AG10803 (cell line): ENCODE data around the gene CCDC187.

Experiments used
- DNase-seq: peaks from one replicate; pipeline ENCODE4 v3.0.0; 2010; ENCODE audit warnings: low read depth
- H3K4me3 ChIP-seq: 2 replicates; pipeline ENCODE4 v1.5.1; 2011; ENCODE audit warnings: mild to moderate bottlenecking, low read length, control low read depth
- CTCF ChIP-seq: conservative IDR thresholded peaks from 2 replicates; pipeline ENCODE4 v1.5.1; 2011; ENCODE audit warnings: mild to moderate bottlenecking, low read length, control low read depth, inconsistent platforms

Gene CCDC187

DNA sequence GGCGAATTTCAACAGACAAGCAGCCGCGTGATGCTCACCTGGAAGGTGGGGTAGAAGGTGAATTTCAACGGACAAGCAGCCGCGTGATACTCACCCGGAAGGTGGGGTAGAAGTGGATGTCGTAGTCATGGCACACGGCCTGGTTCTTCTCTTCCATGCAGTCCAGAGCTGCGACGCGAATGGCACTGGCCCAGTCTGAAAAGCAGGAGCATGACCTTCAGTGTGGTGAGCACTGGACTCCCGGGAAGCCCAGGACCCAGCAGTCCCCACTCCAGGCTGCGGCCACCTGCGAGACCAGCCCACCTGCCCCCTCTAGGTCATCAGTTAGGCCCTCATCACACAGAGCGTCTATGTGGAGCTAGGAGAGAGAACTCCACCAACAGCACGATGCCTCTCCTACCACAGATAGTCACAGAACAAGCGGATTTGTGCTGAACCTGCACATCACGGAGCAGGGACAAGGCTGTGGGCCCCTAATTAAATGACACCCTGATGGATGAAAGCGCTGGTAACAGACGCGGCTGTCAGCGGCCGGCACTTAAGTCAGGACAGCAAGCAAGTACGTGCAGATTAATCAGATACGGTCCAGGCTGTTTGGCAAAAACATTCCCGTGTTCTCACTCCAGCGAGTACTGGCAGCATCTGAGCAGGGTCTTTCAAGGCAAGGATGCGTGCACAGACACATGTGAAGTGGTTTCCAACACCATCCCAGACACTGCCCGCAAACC, 77.0 kb downstream of the CCDC187 start:
- H3K4me3 ChIP-seq: no peak overlapping the region
- no peak for TF ChIP-seq CTCF
- DNase-seq: no peak

GRCh38 chr9:136225748-136226679, 77.9 kb downstream of the CCDC187 start:
- H3K4me3 ChIP-seq: no peak overlapping the region
- peak; percentile 38 for DNase-seq
- TF ChIP-seq CTCF: peak; percentile 80

GRCh38 chr9:136225366-136225747, 78.5 kb downstream of the CCDC187 start:
- DNase-seq: no peak
- TF ChIP-seq CTCF: no peak
- H3K4me3 ChIP-seq: no peak overlapping the region

- no peak for DNase-seq
- H3K4me3 ChIP-seq: no peak overlapping the region
- no peak for TF ChIP-seq CTCF
Measured at GRCh38 chr9:136223871-136224640, 79.8 kb downstream of the CCDC187 start.

DNA sequence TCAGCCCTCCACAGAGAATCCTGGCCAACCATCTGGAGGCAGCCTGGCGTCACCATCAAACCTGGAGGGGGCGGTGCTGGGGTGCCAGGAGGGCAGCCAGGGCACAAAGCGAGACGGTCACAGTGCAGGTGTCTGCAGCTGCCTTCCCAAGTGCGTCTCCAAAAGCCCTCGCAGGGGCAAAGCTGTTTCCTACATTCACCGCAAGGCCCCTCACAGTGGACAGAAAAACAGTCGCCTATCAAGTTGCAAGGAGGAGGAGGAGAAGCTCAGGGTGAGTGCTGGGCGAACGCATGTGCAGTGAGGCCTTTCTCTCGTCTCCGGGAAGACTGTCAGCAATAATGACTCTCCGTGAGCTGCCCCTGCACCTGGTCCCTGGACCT, 81.0 kb downstream of the CCDC187 start:
- TF ChIP-seq CTCF: no peak
- H3K4me3 ChIP-seq: no peak overlapping the region
- DNase-seq: no peak

- TF ChIP-seq CTCF: no peak
- DNase-seq: no peak
- no peak overlapping the region for H3K4me3 ChIP-seq
Measured at GRCh38 chr9:136222166-136222905, 81.6 kb downstream of the CCDC187 start.
